GM12864 (cell line): ENCODE results near the gene IGFL4.
"Not testable (repeated sequence)": the region's sequence is repeated elsewhere in the genome, so short reads cannot be mapped to it uniquely, and the experiment has no call there.

Source experiments
- DNase-seq: peaks from one replicate; pipeline ENCODE4 v3.0.0-alpha.2; 2011; ENCODE audit warnings: low read depth
- H3K4me3 ChIP-seq: 2 replicates; pipeline ENCODE4 v1.5.1; 2011; ENCODE audit warnings: mild to moderate bottlenecking, low read depth, low read length, control low read depth
- CTCF ChIP-seq: IDR thresholded peaks from 2 replicates; pipeline ENCODE4 v1.5.1; 2011; ENCODE audit warnings: low read depth, mild to moderate bottlenecking, moderate library complexity, low read length, control low read depth, inconsistent platforms; ENCODE audit errors: missing control alignments

Gene IGFL4

GRCh38 chr19:46081928-46082727 lies 41.3 kb upstream of the IGFL4 start:
- H3K4me3 ChIP-seq = no peak overlapping the region
- DNase-seq = no peak
- peak; percentile 74 for TF ChIP-seq CTCF

- no peak for DNase-seq
Observed at GRCh38 chr19:46080561-46080960, 39.8 kb upstream of the IGFL4 start.

GRCh38 chr19:46079576-46079975 lies 38.8 kb upstream of the IGFL4 start:
- no peak for DNase-seq
- TF ChIP-seq CTCF = no peak
- H3K4me3 ChIP-seq = no peak overlapping the region

More at GRCh38 chr19:46080561-46080960, 39.8 kb upstream of the IGFL4 start:
- TF ChIP-seq CTCF = no peak
- no peak overlapping the region for H3K4me3 ChIP-seq

- not testable (repeated sequence) for DNase-seq
Observed at GRCh38 chr19:46078573-46079332, 38.0 kb upstream of the IGFL4 start.

GRCh38 chr19:46077815-46078167 lies 37.0 kb upstream of the IGFL4 start:
- H3K4me3 ChIP-seq = no peak overlapping the region
- TF ChIP-seq CTCF = no peak
- DNase-seq = no peak

More at GRCh38 chr19:46078573-46079332, 38.0 kb upstream of the IGFL4 start:
- not testable (repeated sequence) for H3K4me3 ChIP-seq
- peak; percentile 47 for TF ChIP-seq CTCF

- TF ChIP-seq CTCF = peak; percentile 60
- H3K4me3 ChIP-seq = no peak overlapping the region
- no peak for DNase-seq
Observed at GRCh38 chr19:46076951-46077814, 36.4 kb upstream of the IGFL4 start.
